SIG-M5 (cell line): ENCODE data around the gene VAV2.

Experiments
- DNase-seq: peaks from one replicate; lab custom pipeline; 2025; lab: John Stamatoyannopoulos, UW

Gene VAV2

GRCh38 chr9:133991964-133992779, at the start of gene VAV2:
Gene VAV2, minus strand, starts transcription at chr9:133992324. Its CDS starts 46 bp downstream, at chr9:133992278.
- peak; percentile 1 for DNase-seq

GRCh38 chr9:134041649-134041962, 49.5 kb upstream of the VAV2 start:
- no peak for DNase-seq

- no peak for DNase-seq
Observed at GRCh38 chr9:134040781-134041648, 48.9 kb upstream of the VAV2 start.

- DNase-seq: no peak
Observed at GRCh38 chr9:134040176-134040565, 48.0 kb upstream of the VAV2 start.

GRCh38 chr9:134039386-134040175, 47.5 kb upstream of the VAV2 start:
- DNase-seq: no peak

GRCh38 chr9:134037641-134038040, 45.5 kb upstream of the VAV2 start:
- DNase-seq: no peak

- no peak for DNase-seq
Observed at GRCh38 chr9:134036130-134036529, 44.0 kb upstream of the VAV2 start.

GRCh38 chr9:134035041-134036039, 43.2 kb upstream of the VAV2 start:
- no peak for DNase-seq

- DNase-seq: no peak
Observed at GRCh38 chr9:134034215-134035040, 42.3 kb upstream of the VAV2 start.

GRCh38 chr9:134033516-134034214, 41.5 kb upstream of the VAV2 start:
- no peak for DNase-seq

- DNase-seq: no peak
Observed at GRCh38 chr9:134032456-134033222, 40.5 kb upstream of the VAV2 start.

- DNase-seq: no peak
Observed at GRCh38 chr9:134031783-134032182, 39.7 kb upstream of the VAV2 start.

- DNase-seq: no peak
Observed at GRCh38 chr9:134030821-134031470, 38.8 kb upstream of the VAV2 start.

- DNase-seq: no peak
Observed at GRCh38 chr9:134029248-134030226, 37.4 kb upstream of the VAV2 start.

- no peak for DNase-seq
Observed at GRCh38 chr9:134028575-134029247, 36.6 kb upstream of the VAV2 start.

GRCh38 chr9:134028076-134028475, 36.0 kb upstream of the VAV2 start:
- DNase-seq: no peak

GRCh38 chr9:134027561-134027960, 35.4 kb upstream of the VAV2 start:
- no peak for DNase-seq
